Measurements from ENCODE around the gene MYO3B. TPM values are rescaled to one million over a fixed set of nuclear protein-coding genes. Genes with fewer than 3 reads are reported as not detected.

The MYO3B gene
- total and polyA plus RNA-seq, 2 of the 8 experiments (the other 6 are each of a cell fraction or from before 2014, with no cell fraction given) = 0.17 to 0.19 TPM

DNA sequence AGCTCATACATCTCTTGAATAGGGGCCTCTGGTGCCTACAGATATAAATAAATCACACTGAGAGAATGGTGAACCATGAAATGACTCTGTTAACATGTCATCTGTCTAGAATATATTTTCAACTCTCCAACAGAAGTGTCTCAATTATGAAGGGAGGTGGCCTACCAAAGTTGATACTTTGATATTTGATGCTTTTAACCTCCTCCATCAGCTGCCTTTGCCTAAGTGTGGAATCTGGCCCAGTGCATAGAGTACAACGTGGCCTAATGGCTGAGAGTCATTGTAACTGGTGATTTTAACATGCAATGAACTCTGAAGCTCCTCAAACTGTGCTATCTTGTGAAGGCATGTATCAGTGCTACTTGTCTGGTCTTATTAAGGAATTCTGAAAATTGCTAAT, 93.4 kb downstream of the MYO3B start:
- Histone ChIP-seq H2BK12ac (ENCODE audit: low read depth, low read length) (no peak overlapping the region), H3K4me2 (ENCODE audit: insufficient read depth in 1 of 2, low read depth in 2 of 2, low read length in 2 of 2) (no peak overlapping the region), H3K14ac (ENCODE audit: insufficient read length) (no peak overlapping the region), H3K23me2 (ENCODE audit: low read depth, low read length) (no peaks in the 10 kb centered on the region), H3K27ac (ENCODE audit: low read depth, low read length) (no peak overlapping the region), H3K4me1 (replicated peaks in 1 of 4; ENCODE audit: control insufficient read depth in 3 of 4, insufficient read depth in 4 of 4, low read length in 3 of 4) (no peaks in the 10 kb centered on the region), H4K91ac (replicated peaks; ENCODE audit: insufficient read length, low read length) (no peak overlapping the region), H2AK5ac (ENCODE audit: low read depth, low read length) (no peak overlapping the region), H2BK5ac (ENCODE audit: low read depth, low read length) (no peak overlapping the region), H3K56ac (replicated peaks; ENCODE audit: insufficient read length, low read depth, low read length) (no peak overlapping the region), H3K79me1 (ENCODE audit: low read depth, low read length) (no peaks in the 10 kb centered on the region), H2AFZ (ENCODE audit: low read length) (no peak overlapping the region), H4K8ac (ENCODE audit: extremely low read depth, insufficient read depth, low read length) (no peak overlapping the region), H3K27me3 (replicated peaks in 1 of 4; ENCODE audit: control insufficient read depth in 3 of 4, extremely low read depth in 1 of 4, insufficient read depth in 3 of 4, low read length in 3 of 4) (no peaks in the 10 kb centered on the region), H2BK120ac (replicated peaks; ENCODE audit: low read depth, low read length) (no peak overlapping the region), H2BK20ac (ENCODE audit: low read length) (no peak overlapping the region), H3K4ac (replicated peaks; ENCODE audit: insufficient read length, low read depth, low read length) (no peak overlapping the region), H3K18ac (ENCODE audit: extremely low read depth, low read length) (no peak overlapping the region), H3K79me2 (ENCODE audit: control insufficient read depth in 1 of 2, insufficient read depth in 2 of 2, low read length in 2 of 2) (no peaks in the 10 kb centered on the region), H3K9ac (replicated peaks in 1 of 4; ENCODE audit: extremely low read depth in 1 of 4, low read depth in 3 of 4, low read length in 3 of 4) (no peak overlapping the region), H3K9me3 (ENCODE audit: insufficient read depth in 2 of 2, low read depth in 1 of 2, low read length in 1 of 2) (no peaks in the 10 kb centered on the region), H4K5ac (ENCODE audit: insufficient read length, low read depth, low read length) (no peak overlapping the region), H3K23ac (ENCODE audit: insufficient read length) (no peak overlapping the region), H2BK15ac (ENCODE audit: low read length) (no peak overlapping the region; the same call in 1 of the 2 replicates), H4K20me1 (replicated peaks in 1 of 2; ENCODE audit: control insufficient read depth in 1 of 2, insufficient read depth in 2 of 2, low read length in 2 of 2) (no peaks in the 10 kb centered on the region), H3K4me3 (ENCODE audit: extremely low read depth in 1 of 4, insufficient read depth in 2 of 4, low read depth in 3 of 4, low read length in 4 of 4) (no peak overlapping the region), H3K36me3 (ENCODE audit: control insufficient read depth in 2 of 4, insufficient read depth in 4 of 4, low read length in 3 of 4) (no peaks in the 10 kb centered on the region)
- CTCF ChIA-PET (ENCODE audit: partially characterized antibody) = interaction anchor here (0.6 to 1.0 kb wide), 2 partner anchors 29 to 1352 kb away, joined by 3 read pairs; no protein-coding TSS in a partner anchor
- 88% methylated on average over 1 of the region's 1 CpG; no CpG with 5 or more reads in 1 of the 2 experiments for WGBS, 2 experiments (ENCODE audit: extremely low coverage in 1 of 2, insufficient coverage in 1 of 2, insufficient read length in 1 of 2, insufficient replicate concordance in 2 of 2, low coverage in 1 of 2, low lambda C conversion rate in 2 of 2, missing lambda C conversion rate in 1 of 2)
- DNase-seq (ENCODE audit: low read depth in 1 of 2, low spot score in 2 of 2) (no peak), FAIRE-seq (no peak)
- TF ChIP-seq SUZ12 (IDR thresholded peaks at IDR 0.05; ENCODE audit: low read length) = no peak
- no peak for TF ChIP-seq TAF7 (optimal IDR thresholded peaks at IDR 0.05; ENCODE audit: borderline replicate concordance, low read depth, low read length)
- no peak for TF ChIP-seq HDAC2 (IDR thresholded peaks at IDR 0.05; ENCODE audit: borderline replicate concordance in 1 of 2, low read depth in 2 of 2, low read length in 2 of 2)
- POLR2A ChIA-PET (ENCODE audit: partially characterized antibody) = interaction anchor here (0.5 kb wide), 1 partner anchor 296 kb away, joined by 3 read pairs; no protein-coding TSS in a partner anchor
